GM12878 (cell line): ENCODE results near the gene PPP1R12B. TPM values are rescaled to one million over a fixed set of nuclear protein-coding genes. Genes with fewer than 3 reads are reported as not detected.
A peak's percentile ranks its signal among the peaks of the same experiment; 100 is the strongest.
"Not testable (repeated sequence)": the region's sequence is repeated elsewhere in the genome, so short reads cannot be mapped to it uniquely, and the experiment has no call there.

Experiments used
- ATAC-seq: fragments of 200-7000 bp; cut with Tn5 transposase; 3 replicates; pipeline ENCODE4 v1.9.1; 2020; ENCODE audit warnings: mild to moderate bottlenecking, moderate library complexity
- BruUV-seq: library from RNA; stranded (reverse); fragments of 400-500 nt; replicated peaks from 2 replicates; lab custom pipeline; 2021; lab: Mats Ljungman, UMichigan
- CTCF ChIA-PET: fragments of 300-600 bp; sonication (Branson Sonifier 250); formaldehyde crosslinking; extraction: SDS; loops from one replicate; lab custom pipeline; 2021; ENCODE audit warnings: inconsistent platforms; lab: Yijun Ruan, JAX
- POLR2A ChIA-PET: fragments of 350-600 bp; formaldehyde crosslinking; extraction: SDS; loops from one replicate; lab custom pipeline; 2021; ENCODE audit warnings: inconsistent platforms; lab: Charles Lee
- RAD21 ChIA-PET: fragments of 300-600 bp; sonication (Branson Sonifier 250); formaldehyde crosslinking; loops from one replicate; lab custom pipeline; 2023; ENCODE audit warnings: antibody characterized with exemption; ENCODE audit not compliant: unreplicated experiment; lab: Charles Lee
- SMC1A ChIA-PET: fragments of 300-600 bp; sonication (Branson Sonifier 250); formaldehyde crosslinking; loops from one replicate; lab custom pipeline; 2023; ENCODE audit not compliant: unreplicated experiment, uncharacterized antibody; lab: Charles Lee
- DNase-seq: peaks from one replicate; pipeline ENCODE4 v3.0.0-alpha.2; 2011; ENCODE audit warnings: low read depth, low spot score
- FAIRE-seq: peaks from 3 replicates; lab custom pipeline; 2011; peaks lifted over from hg19 to GRCh38; lab: Jason Lieb, UNC
- H2AFZ ChIP-seq: 2 replicates; pipeline ENCODE4 v1.6.0; 2011; ENCODE audit warnings: low read depth, low read length, control low read depth; ENCODE audit not compliant: control insufficient read depth
- H3K27ac ChIP-seq: 2 replicates; pipeline ENCODE4 v1.5.1; 2011; ENCODE audit warnings: control low read depth; ENCODE audit not compliant: control insufficient read depth, insufficient read depth
- H3K27me3 ChIP-seq, 2 experiments: replicated peaks in 1 of 2; 2 replicates each; pipeline versions ENCODE4 v1.6.0 to v1.6.1; 2011; ENCODE audit warnings: low read length in 1 of 2; ENCODE audit not compliant: control insufficient read depth in 2 of 2, insufficient read depth in 2 of 2
- H3K36me3 ChIP-seq, 2 experiments: 2 replicates each; pipeline ENCODE4 v1.5.1; 2011; ENCODE audit warnings: low read length in 1 of 2; ENCODE audit not compliant: control insufficient read depth in 2 of 2, insufficient read depth in 2 of 2
- H3K4me1 ChIP-seq: 2 replicates; pipeline ENCODE4 v1.6.1; 2011; ENCODE audit warnings: mild to moderate bottlenecking, low read length, moderate library complexity, mixed read lengths; ENCODE audit not compliant: control insufficient read depth, insufficient read depth
- H3K4me2 ChIP-seq: 2 replicates; pipeline ENCODE4 v1.6.0; 2011; ENCODE audit warnings: control low read depth; ENCODE audit not compliant: control insufficient read depth, insufficient read depth
- H3K4me3 ChIP-seq: fragments of 200-600 bp; sonication (generic); 2 replicates; pipeline ENCODE4 v1.5.1; 2016
- H3K79me2 ChIP-seq: 2 replicates; pipeline ENCODE4 v1.6.0; 2011; ENCODE audit warnings: low read length; ENCODE audit not compliant: control insufficient read depth, insufficient read depth
- H3K9ac ChIP-seq: 2 replicates; pipeline ENCODE4 v1.8.0; 2011; ENCODE audit warnings: low read length, control low read depth, mixed read lengths; ENCODE audit not compliant: control insufficient read depth, insufficient read depth
- H3K9me3 ChIP-seq: replicated peaks from 3 replicates; pipeline ENCODE4 v1.5.1; 2011; ENCODE audit warnings: mild to moderate bottlenecking, low read length; ENCODE audit not compliant: control insufficient read depth, insufficient read depth
- H4K20me1 ChIP-seq: 2 replicates; pipeline ENCODE4 v1.6.0; 2011; ENCODE audit not compliant: control insufficient read depth, insufficient read depth
- WGBS: methylation state at CpG from one replicate; pipeline ENCODE4 v1.1.6; 2016; ENCODE audit warnings: low lambda C conversion rate; ENCODE audit not compliant: insufficient replicate concordance, insufficient coverage; ENCODE audit errors: missing lambda C conversion rate; 5-methylcytosine and 5-hydroxymethylcytosine counted together
- in situ Hi-C: fragments of 300-500 bp; cut with MboI; formaldehyde crosslinking; loops from 9 replicates; pipeline ENCODE4 v1.14.3; 2018; ENCODE audit warnings: mixed read lengths
- intact Hi-C: fragments of 100-400 bp; cut with micrococcal nuclease; formaldehyde crosslinking; loops from one replicate; pipeline ENCODE4 v1.14.2; 2022; ENCODE audit not compliant: unreplicated experiment
- polyA plus RNA-seq, 11 experiments: library from polyadenylated mRNA; depleted of rRNA in 4 of 11; unstranded in 6 of 11; stranded (reverse) in 5 of 11; fragments of >200 nt; fragmentation: Nextera tagmentation in 4 of 11; fragmentation: Illumina TruSeq in 1 of 11; extraction: Ambion mirVana in 4 of 11; extraction: Trizol in 1 of 11; gene quantifications; 1 replicate in 1 of 11; 2 replicates in 10 of 11; pipeline versions ENCODE4 v1.2.1 to v1.2.3, GENCODE V29; 2011 to 2016; ENCODE audit warnings: inconsistent platforms in 2 of 11, missing spikeins in 2 of 11, low read depth in 1 of 11
- total RNA-seq, 4 experiments: library from RNA; depleted of rRNA in 3 of 4; stranded (reverse); fragments of >200 nt in 3 of 4; fragmentation: Illumina TruSeq in 1 of 4; extraction: Trizol in 1 of 4; gene quantifications; 2 replicates each; pipeline versions ENCODE4 v1.2.1 to v1.2.3, GENCODE V29; 2013 to 2021

Gene PPP1R12B
- total and polyA plus RNA-seq, 10 of the 15 experiments (the other 5 are each of a cell fraction or from before 2014, with no cell fraction given): 0.29 to 9.4 (median 4.7) TPM

- in situ Hi-C loops, H3K4me3 ChIP-seq, H2AFZ ChIP-seq, RAD21 ChIA-PET, BruUV-seq, intact Hi-C loops, H3K4me2 ChIP-seq, H3K36me3 ChIP-seq, DNase-seq, ATAC-seq, H3K27me3 ChIP-seq, H4K20me1 ChIP-seq, H3K79me2 ChIP-seq, H3K27ac ChIP-seq, H3K4me1 ChIP-seq, H3K9ac ChIP-seq, H3K9me3 ChIP-seq: not testable (repeated sequence)
- ChIA-PET POLR2A (interaction anchor here (0.6 to 1.0 kb wide), 3 partner anchors 9 to 20 kb away, joined by 3 to 6 read pairs (median 3); no protein-coding TSS in a partner anchor), CTCF (interaction anchor here (1.0 kb wide), 1 partner anchor 19 kb away, joined by 3 read pairs; no protein-coding TSS in a partner anchor), SMC1A (interaction anchor here (0.7 kb wide), 1 partner anchor 27 kb away, joined by 3 read pairs; no protein-coding TSS in a partner anchor)
- FAIRE-seq: peak; percentile 56
- WGBS: 99% methylated on average over 4 of the region's 4 CpGs
These were observed 207.5 kb downstream of the PPP1R12B start for GRCh38 chr1:202556037-202556436.

- H3K79me2 ChIP-seq, H3K27ac ChIP-seq, H3K36me3 ChIP-seq, SMC1A ChIA-PET, CTCF ChIA-PET, FAIRE-seq, H4K20me1 ChIP-seq, RAD21 ChIA-PET, BruUV-seq, H3K4me3 ChIP-seq, H3K9me3 ChIP-seq, in situ Hi-C loops, intact Hi-C loops, H2AFZ ChIP-seq, H3K4me2 ChIP-seq, POLR2A ChIA-PET, DNase-seq, ATAC-seq, H3K27me3 ChIP-seq, H3K9ac ChIP-seq, H3K4me1 ChIP-seq: not testable (repeated sequence)
- WGBS: 92% methylated on average over 1 of the region's 1 CpG
These were observed 209.2 kb downstream of the PPP1R12B start for GRCh38 chr1:202557662-202558061.
